ENCODE results near the gene RHPN2.

DNA sequence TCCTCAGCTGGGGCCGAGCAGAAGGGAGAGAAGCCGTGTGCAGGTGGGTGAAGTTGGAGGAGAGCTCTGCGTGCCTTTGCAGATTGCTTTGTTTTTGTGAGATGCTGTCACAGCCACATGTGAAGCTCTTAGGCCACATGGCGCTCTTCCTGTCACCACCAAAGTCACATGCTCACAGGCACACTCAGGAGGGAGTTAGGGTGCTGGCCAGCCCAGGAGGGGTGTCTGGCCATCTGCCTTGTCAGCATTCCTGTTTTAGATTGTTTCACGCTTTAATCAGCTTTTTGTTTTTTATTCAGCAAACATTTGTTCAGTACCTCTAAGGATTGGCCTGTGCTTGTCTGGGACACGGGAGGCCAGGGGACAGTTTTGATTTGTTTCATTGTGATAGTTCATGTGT is 38.2 kb upstream of the RHPN2 start:
- no peak for TF ChIP-seq TAF1 (IDR thresholded peaks at IDR 0.05; ENCODE audit: low read depth)
- TF ChIP-seq FOXM1 (IDR thresholded peaks at IDR 0.05; ENCODE audit: borderline replicate concordance, low read depth), result no peak
- TF ChIP-seq, protein P1, sequence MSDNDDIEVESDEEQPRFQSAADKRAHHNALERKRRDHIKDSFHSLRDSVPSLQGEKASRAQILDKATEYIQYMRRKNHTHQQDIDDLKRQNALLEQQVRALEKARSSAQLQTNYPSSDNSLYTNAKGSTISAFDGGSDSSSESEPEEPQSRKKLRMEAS (IDR thresholded peaks at IDR 0.05), result no peak
- TF ChIP-seq REST (IDR thresholded peaks at IDR 0.05; ENCODE audit: low read depth), result no peak
- no peak for TF ChIP-seq EP300 (IDR thresholded peaks at IDR 0.05; ENCODE audit: borderline replicate concordance)
- no peak for TF ChIP-seq YY1 (IDR thresholded peaks at IDR 0.05; ENCODE audit: low read depth)
- TF ChIP-seq RAD21 (IDR thresholded peaks at IDR 0.05; ENCODE audit: low read depth), result no peak
- TF ChIP-seq NFIC (IDR thresholded peaks at IDR 0.05), result no peak
